Epithelial cell of esophagus (primary cell): ENCODE measurements around the gene ABL1.
"Not testable (repeated sequence)": the region's sequence is repeated elsewhere in the genome, so short reads cannot be mapped to it uniquely, and the experiment has no call there.

Experiments
- DNase-seq: peaks from one replicate; pipeline ENCODE4 v3.0.0; 2010; ENCODE audit warnings: low read depth
- H3K4me3 ChIP-seq: 2 replicates; pipeline ENCODE4 v1.5.1; 2011; ENCODE audit warnings: mild to moderate bottlenecking, low read length, control low read depth
- TF ChIP-seq, protein P1 (sequence below): IDR thresholded peaks from 2 replicates; pipeline ENCODE4 v1.5.1; 2011; ENCODE audit warnings: low read depth, mild to moderate bottlenecking, low read length, control low read depth, inconsistent platforms; ENCODE audit not compliant: insufficient read depth; ENCODE audit errors: missing control alignments

The ABL1 gene

DNA sequence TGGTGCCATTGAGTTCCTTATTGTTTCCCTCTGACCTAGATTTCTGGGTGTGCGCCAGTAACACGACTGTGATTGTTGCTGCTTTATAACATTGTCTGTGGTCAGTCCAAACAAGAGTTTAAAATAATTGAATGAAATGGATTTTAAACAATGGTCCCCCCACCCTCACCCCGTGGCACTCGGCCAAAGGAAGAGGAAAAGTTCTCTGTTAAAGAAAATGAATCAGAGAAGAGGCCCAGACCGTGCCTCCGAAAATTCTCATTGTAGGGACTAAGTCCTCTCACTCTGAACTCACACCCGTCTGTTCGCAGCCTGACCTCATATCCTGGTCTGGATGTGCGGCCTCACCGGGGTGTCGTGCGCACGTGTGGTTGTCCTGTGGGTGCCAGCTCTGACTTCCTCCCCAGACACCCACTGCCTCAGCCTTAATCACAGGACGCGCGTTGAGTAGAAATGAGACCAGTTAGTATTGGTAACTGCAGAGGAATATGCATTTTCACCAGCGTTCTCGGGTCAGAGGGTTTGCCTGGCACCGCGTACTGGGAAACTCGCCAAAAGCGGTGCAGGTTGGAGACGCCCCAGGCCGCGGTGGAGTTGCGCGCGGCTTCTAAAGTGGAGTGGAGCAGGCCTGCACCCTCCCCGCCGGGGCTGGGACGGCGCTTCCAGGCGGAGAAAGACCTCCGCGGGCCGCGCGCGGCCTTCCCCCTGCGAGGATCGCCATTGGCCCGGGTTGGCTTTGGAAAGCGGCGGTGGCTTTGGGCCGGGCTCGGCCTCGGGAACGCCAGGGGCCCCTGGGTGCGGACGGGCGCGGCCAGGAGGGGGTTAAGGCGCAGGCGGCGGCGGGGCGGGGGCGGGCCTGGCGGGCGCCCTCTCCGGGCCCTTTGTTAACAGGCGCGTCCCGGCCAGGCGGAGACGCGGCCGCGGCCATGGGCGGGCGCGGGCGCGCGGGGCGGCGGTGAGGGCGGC is at the start of gene ABL1:
TSS of gene ABL1 (plus strand) at position 884 of the 966 bp plus-strand sequence. CDS start 193 bp downstream, outside the sequence.
- H3K4me3 ChIP-seq, result peak within 1 kb of the TSS; percentile 59
- TF ChIP-seq, protein P1, sequence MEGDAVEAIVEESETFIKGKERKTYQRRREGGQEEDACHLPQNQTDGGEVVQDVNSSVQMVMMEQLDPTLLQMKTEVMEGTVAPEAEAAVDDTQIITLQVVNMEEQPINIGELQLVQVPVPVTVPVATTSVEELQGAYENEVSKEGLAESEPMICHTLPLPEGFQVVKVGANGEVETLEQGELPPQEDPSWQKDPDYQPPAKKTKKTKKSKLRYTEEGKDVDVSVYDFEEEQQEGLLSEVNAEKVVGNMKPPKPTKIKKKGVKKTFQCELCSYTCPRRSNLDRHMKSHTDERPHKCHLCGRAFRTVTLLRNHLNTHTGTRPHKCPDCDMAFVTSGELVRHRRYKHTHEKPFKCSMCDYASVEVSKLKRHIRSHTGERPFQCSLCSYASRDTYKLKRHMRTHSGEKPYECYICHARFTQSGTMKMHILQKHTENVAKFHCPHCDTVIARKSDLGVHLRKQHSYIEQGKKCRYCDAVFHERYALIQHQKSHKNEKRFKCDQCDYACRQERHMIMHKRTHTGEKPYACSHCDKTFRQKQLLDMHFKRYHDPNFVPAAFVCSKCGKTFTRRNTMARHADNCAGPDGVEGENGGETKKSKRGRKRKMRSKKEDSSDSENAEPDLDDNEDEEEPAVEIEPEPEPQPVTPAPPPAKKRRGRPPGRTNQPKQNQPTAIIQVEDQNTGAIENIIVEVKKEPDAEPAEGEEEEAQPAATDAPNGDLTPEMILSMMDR, result no peak
- peak; percentile 90 for DNase-seq

DNA sequence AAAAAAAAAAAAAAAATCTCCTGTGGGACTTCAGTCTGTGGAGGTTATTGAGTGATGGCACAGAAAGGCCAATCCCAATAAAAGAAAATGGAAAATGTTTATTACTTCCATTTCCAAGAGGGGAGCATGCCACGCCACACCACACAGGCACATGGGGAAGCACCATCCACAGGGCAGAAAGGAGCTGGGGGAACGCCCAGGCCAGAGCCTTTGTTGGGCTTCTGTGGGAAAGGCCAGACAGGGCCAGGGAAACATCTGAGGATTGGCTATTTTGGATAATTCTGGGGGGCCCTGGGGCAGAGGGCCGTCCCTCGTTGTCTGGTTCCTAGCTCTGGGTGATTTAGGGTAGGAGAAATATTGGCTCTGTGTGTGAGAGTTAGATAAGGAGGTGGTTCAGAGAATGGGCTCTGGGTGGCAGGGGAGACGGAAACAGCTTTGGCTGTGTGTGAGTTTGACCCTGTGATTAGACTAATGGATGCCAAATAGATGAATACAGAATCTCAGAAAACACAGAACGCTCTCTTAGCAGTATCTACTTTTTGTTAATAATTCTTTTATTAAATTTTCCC is 49.0 kb upstream of the ABL1 start:
- no peak overlapping the region for H3K4me3 ChIP-seq
- TF ChIP-seq, protein P1, result no peak
- DNase-seq, result no peak

DNA sequence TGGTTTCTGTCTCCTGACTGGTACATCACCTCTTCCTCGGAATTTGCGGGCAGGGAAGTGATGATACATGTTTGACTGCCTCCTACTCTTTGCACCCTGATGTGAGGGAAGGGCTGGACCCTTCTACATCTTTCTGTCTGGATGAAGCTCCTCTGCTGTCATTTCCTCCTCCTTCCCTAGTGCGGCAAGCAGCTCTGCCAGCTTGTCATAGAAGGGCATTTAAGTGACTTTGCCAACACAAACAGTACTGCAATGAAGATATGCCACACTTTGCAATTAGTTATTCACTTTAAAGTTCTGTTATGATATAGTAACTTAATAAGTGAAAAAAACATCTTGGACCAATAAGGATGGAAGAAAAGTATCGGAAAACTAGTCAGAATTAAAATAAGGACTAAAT is 48.5 kb upstream of the ABL1 start:
- TF ChIP-seq, protein P1, result no peak
- no peak for DNase-seq
- no peak overlapping the region for H3K4me3 ChIP-seq

DNA sequence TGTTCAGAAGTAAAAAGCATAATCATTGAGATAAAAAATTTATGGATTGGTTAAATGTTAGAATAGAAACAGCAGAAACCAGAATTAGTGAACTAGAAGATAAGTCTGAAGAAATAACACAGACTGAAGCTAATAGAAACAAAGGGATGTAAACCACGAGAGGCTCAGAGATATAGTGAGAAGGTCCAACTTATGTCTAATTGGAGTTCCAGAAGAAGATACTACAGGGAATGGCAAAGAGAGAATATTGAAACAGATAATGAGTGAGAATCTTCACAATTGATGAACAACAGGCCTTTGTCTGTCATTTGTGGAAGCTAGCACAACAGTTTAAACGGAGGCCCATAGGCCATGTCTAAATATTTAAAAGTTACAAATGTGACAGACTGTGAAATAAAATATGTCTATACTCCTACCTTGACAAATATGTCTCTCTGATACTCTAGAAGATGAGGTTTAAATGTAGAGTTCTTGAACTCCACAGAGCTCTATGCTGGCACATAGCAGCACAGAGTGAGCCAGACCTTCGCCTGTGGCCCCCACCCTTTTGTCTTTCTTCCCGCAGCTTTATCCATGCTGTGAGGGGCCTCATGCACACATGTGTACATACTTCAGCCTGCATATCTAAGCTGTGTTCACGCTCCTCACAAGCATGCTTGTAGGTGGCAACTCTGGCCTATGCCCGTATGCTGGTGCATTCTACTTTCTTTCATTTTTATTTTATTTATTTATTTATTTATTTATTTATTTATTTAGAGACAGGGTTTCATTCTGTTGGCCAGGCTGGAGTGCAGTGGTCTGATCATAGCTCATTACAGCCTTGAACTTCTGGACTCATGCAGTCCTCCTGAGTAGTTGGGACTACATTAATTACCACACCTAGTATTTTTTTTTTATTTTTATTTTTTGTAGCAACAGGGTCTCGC is 45.0 kb upstream of the ABL1 start:
- TF ChIP-seq, protein P1, result no peak
- no peak for DNase-seq
- H3K4me3 ChIP-seq, result no peak overlapping the region

DNA sequence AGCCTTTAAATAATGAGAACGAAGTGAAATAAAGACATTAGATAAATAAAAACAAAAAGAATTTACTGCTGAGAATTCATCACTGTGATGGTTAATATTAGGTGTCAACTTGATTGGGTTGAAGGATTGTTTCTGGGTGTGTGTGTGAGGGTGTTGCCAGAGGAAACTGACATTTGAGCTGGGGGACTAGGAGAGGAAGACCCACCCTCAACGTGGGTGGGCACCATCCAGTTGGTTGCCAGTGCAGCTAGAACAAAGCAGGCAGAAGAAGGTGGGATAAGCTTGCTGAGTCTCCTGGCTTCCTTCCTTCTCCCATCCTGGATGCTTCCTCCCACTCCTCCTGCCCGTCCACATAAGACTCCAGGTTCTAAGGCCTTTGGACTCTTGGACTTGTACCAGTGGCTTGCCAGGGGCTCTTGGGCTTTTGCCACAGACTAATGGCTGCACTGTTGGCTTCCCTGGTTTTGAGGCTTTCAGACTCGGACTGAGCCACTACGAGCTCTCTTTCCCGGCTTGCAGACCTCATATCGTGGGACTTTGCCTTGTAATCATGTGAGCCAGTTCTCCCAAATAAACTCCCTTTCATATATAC is 43.7 kb upstream of the ABL1 start:
- H3K4me3 ChIP-seq, result no peak overlapping the region
- no peak for DNase-seq

DNA sequence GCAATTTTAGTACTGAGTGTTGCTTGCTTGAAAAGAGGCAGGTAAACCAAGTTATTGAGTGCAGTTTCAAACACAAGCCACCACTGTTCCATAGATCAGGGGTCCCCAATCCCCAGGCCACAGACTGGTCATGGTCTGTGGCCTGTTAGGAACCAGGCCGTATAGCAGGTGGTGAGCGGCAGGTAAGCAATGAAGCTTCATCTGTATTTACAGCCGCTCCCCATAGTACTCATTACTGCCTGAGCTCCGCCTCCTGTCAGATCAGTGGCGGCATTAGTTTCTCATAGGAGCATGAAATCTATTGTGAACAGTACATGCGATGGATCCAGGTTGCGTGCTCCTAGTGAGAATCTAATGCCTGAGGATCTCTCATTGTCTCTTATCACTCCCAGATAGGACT is 41.5 kb upstream of the ABL1 start:
- no peak overlapping the region for H3K4me3 ChIP-seq
- TF ChIP-seq, protein P1, result no peak
- DNase-seq, result no peak

More for the DNA sequence above, 43.7 kb upstream of the ABL1 start:
- TF ChIP-seq, protein P1, result no peak

DNA sequence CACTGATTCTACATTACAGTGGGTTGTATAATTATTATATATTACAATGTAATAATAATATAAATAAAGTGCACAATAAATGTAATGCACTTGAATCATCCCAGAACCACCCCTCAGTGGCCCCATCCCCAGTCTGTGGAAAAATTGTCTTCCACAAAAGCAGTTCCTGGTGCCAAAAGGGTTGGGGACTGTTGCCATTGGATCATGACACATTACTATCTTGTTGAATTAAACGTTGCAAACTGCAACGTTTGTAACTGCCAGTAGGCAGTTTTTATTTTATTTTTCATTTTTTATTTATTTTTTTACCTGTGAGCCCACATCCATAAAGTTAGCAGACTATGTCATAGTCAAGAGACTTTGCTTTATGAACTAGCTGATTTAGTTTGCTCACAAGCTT is 41.0 kb upstream of the ABL1 start:
- not testable (repeated sequence) for H3K4me3 ChIP-seq, DNase-seq

DNA sequence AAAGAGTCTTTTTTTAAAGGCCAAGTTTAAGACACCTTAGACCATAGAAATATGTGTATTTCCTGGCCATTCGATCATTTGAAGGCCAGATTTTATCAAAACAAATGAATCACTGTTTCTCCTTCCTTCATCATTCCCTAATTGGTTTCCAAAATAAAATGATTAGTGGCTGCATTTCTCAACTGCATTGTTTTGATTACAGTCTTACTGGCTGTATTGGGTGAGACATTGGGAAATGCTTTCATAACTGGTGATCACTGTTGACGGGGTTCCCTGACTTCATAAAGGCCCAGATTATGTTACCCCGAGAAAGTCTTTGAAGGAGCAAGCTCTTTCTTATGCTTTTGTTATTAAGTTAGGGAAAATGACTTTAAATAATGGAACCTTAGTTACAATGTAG is 40.6 kb upstream of the ABL1 start:
- not testable (repeated sequence) for H3K4me3 ChIP-seq
- peak; percentile 34 for DNase-seq
